ENCODE data around the gene HMGCLL1.

GRCh38 chr6:55594442-55594841 lies 15.4 kb upstream of the HMGCLL1 start:
- TF ChIP-seq, protein P1, sequence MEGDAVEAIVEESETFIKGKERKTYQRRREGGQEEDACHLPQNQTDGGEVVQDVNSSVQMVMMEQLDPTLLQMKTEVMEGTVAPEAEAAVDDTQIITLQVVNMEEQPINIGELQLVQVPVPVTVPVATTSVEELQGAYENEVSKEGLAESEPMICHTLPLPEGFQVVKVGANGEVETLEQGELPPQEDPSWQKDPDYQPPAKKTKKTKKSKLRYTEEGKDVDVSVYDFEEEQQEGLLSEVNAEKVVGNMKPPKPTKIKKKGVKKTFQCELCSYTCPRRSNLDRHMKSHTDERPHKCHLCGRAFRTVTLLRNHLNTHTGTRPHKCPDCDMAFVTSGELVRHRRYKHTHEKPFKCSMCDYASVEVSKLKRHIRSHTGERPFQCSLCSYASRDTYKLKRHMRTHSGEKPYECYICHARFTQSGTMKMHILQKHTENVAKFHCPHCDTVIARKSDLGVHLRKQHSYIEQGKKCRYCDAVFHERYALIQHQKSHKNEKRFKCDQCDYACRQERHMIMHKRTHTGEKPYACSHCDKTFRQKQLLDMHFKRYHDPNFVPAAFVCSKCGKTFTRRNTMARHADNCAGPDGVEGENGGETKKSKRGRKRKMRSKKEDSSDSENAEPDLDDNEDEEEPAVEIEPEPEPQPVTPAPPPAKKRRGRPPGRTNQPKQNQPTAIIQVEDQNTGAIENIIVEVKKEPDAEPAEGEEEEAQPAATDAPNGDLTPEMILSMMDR (IDR thresholded peaks at IDR 0.05): no peak
- TF ChIP-seq ATF1 (CRISPR knock-in tag; IDR thresholded peaks at IDR 0.05) (no peak), CBFB (CRISPR knock-in tag; IDR thresholded peaks at IDR 0.05; ENCODE audit: low read depth) (no peak), EMX1 (CRISPR knock-in tag; IDR thresholded peaks at IDR 0.05) (no peak), KAT7 (CRISPR knock-in tag; IDR thresholded peaks at IDR 0.05; ENCODE audit: borderline replicate concordance) (no peak), E2F1 (CRISPR knock-in tag; IDR thresholded peaks at IDR 0.05) (no peak), NFE2L1 (CRISPR knock-in tag; IDR thresholded peaks at IDR 0.05) (no peak), ATF3 (CRISPR knock-in tag; conservative IDR thresholded peaks at IDR 0.05) (no peak), CREM (CRISPR knock-in tag; IDR thresholded peaks at IDR 0.05) (no peak), CREB1 (CRISPR knock-in tag; IDR thresholded peaks at IDR 0.05) (no peak), MXD4 (CRISPR knock-in tag; IDR thresholded peaks at IDR 0.05; ENCODE audit: borderline replicate concordance) (no peak), ESRRA (CRISPR knock-in tag; IDR thresholded peaks at IDR 0.05; ENCODE audit: borderline replicate concordance) (no peak)
- TF ChIP-seq, protein P2, sequence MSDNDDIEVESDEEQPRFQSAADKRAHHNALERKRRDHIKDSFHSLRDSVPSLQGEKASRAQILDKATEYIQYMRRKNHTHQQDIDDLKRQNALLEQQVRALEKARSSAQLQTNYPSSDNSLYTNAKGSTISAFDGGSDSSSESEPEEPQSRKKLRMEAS (CRISPR knock-in tag; IDR thresholded peaks at IDR 0.05): no peak

All from WTC11 (cell line).